Measurements from ENCODE around the gene ARHGEF37. TPM values are rescaled to one million over a fixed set of nuclear protein-coding genes. Genes with fewer than 3 reads are reported as not detected.

The ARHGEF37 gene, protein sequence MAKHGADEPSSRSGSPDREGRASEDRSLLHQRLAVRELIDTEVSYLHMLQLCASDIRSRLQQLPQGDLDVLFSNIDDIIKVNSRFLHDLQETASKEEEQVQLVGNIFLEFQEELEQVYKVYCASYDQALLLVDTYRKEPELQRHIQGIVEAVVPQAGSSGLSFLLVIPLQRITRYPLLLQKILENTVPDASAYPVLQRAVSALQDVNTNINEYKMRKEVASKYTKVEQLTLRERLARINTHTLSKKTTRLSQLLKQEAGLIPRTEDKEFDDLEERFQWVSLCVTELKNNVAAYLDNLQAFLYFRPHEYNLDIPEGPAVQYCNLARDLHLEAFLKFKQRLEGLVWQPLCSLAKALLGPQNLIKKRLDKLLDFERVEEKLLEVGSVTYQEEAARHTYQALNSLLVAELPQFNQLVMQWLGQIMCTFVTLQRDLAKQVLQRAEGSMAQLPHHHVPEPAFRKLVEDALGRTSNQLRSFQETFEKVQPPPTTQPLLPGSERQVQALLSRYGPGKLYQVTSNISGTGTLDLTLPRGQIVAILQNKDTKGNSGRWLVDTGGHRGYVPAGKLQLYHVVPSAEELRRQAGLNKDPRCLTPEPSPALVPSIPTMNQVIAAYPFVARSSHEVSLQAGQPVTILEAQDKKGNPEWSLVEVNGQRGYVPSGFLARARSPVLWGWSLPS
- 1 to 10 TPM; 1.5 to 7.5 (median 4.9) TPM for total RNA-seq

- no peak for TF ChIP-seq CTCF (IDR thresholded peaks at IDR 0.05; ENCODE audit: low read depth)
These were observed at the start of gene ARHGEF37 for GRCh38 chr5:149581192-149581861. ARHGEF37 (plus strand) TSS chr5:149581498; CDS start chr5:149597770, 16,272 bp downstream.

DNA sequence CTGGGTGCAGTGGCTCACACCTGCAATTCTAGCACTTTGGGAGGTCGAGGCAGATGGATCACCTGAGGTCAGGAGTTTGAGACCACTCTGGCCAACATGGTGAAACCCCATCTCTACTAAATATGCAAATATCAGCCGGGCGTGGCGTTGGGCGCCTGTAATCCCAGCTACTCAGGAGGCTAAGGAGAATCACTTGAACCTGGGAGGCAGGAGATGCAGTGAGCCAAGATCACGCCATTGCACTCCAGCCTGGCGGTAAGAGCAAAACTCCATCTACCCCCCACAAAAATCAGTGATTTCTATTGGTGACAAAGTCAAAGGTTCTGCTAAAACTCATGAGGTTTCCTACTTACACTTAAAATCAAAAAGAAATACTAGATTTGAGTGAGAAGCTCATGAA, 48.9 kb upstream of the ARHGEF37 start:
- TF ChIP-seq CTCF (IDR thresholded peaks at IDR 0.05; ENCODE audit: low read depth), result no peak

- TF ChIP-seq CTCF (IDR thresholded peaks at IDR 0.05; ENCODE audit: low read depth), result no peak
These were observed 43.8 kb upstream of the ARHGEF37 start for GRCh38 chr5:149537374-149537975.

- TF ChIP-seq CTCF (IDR thresholded peaks at IDR 0.05; ENCODE audit: low read depth), result no peak
These were observed 41.2 kb upstream of the ARHGEF37 start for GRCh38 chr5:149540089-149540488.

- TF ChIP-seq CTCF (IDR thresholded peaks at IDR 0.05; ENCODE audit: low read depth), result no peak
These were observed 39.4 kb upstream of the ARHGEF37 start for GRCh38 chr5:149541893-149542292.

DNA sequence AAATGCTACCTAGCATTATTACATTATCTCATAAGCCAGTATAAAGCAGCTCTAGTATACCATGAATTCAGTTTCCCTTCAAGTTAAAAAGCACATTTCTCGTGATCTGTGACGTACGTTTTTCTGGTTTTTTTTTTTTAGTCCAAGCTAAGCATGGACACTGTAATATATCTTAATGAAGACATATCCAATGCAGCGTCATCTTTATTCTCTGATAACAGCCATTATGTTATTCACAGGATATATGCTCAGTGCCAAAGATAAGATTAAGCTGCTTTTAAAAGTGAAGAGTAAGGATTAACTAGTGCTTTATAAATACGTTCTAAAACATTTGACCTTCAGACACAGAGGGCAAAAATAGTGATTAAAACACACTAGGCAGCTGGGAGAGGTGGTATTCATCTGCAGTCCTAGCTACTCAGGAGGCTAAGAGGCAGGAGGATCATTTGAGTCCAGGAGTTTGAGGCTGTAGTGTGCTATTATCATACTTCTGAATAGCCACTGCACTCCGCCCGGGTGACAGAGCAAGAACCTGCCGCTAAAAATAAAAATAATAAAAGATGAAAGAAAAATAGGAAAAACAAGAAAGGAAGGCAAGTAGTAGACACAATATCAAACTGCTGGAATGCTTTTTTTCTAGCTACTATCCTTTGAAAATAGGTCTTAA, 37.8 kb upstream of the ARHGEF37 start:
- no peak for TF ChIP-seq CTCF (IDR thresholded peaks at IDR 0.05; ENCODE audit: low read depth)
